NT2/D1 (cell line): ENCODE measurements around the gene PDE11A.

Source experiments
- SUZ12 ChIP-seq: IDR thresholded peaks from 2 replicates; pipeline ENCODE4 v1.6.1; 2011; ENCODE audit not compliant: insufficient read length, insufficient read depth; ENCODE audit errors: extremely low read depth
- YY1 ChIP-seq: IDR thresholded peaks from 2 replicates; pipeline ENCODE4 v1.6.1; 2011; ENCODE audit not compliant: insufficient read length, insufficient read depth
- ZNF274 ChIP-seq: IDR thresholded peaks from 2 replicates; pipeline ENCODE4 v1.6.1; 2011; ENCODE audit warnings: mild to moderate bottlenecking, low read depth, low read length

DNA sequence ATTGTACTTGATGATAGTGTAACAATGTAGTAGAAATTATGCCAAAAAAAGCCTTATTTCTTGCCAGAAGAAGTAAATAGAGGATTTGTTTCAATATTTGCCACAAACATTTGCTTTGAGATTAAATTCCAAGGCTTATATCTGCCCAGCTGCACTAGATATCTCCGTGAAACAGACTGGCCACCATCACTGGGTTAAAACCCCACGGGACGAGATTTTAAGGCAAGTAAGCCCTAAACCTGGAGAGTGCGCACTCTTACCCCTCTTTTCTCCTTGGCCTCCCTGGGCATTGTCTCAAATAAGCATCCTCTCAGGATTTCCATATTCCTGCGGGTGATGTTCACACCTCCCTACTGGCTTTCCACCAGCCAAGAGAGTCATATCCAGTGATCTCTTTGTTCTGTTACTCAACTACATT lies 345.6 kb downstream of the PDE11A start:
- TF ChIP-seq SUZ12: no peak
- no peak for TF ChIP-seq ZNF274
- no peak for TF ChIP-seq YY1
